NB4 (cell line): ENCODE results near the gene TMPRSS2.

ENCODE experiments used
- POLR2A ChIP-seq: IDR thresholded peaks from 2 replicates; pipeline ENCODE4 v1.6.1; 2011; ENCODE audit warnings: mild to moderate bottlenecking; ENCODE audit not compliant: insufficient read length; ENCODE audit errors: extremely low read depth
- TF ChIP-seq, protein P1 (sequence below): IDR thresholded peaks from 2 replicates; pipeline ENCODE4 v1.6.1; 2011; ENCODE audit warnings: low read depth, low read length
- TF ChIP-seq, protein P2 (sequence below): IDR thresholded peaks from one replicate; pipeline ENCODE4 v1.5.1; 2012; ENCODE audit warnings: low read depth, low read length

DNA sequence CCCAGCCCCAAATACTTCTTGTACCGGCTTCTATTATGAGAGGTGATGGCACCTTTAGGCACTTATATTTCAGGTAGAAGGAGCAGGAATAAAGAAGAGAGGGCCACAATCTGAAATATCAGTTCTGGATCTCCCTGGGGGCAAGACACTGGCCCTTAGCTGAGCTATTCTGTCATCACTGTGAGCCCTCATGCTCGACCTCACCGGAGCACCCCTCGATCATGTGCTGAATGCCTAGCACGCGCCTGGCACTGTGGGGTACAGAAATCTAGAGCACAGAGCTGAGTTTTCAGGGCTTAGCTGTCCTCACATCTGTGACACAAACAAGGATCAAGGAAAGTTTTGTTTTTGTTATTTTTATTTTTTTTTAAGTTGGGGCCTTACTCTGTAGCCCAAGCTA is 89.6 kb downstream of the TMPRSS2 start:
- TF ChIP-seq, protein P1, sequence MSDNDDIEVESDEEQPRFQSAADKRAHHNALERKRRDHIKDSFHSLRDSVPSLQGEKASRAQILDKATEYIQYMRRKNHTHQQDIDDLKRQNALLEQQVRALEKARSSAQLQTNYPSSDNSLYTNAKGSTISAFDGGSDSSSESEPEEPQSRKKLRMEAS = no peak
- TF ChIP-seq, protein P2, sequence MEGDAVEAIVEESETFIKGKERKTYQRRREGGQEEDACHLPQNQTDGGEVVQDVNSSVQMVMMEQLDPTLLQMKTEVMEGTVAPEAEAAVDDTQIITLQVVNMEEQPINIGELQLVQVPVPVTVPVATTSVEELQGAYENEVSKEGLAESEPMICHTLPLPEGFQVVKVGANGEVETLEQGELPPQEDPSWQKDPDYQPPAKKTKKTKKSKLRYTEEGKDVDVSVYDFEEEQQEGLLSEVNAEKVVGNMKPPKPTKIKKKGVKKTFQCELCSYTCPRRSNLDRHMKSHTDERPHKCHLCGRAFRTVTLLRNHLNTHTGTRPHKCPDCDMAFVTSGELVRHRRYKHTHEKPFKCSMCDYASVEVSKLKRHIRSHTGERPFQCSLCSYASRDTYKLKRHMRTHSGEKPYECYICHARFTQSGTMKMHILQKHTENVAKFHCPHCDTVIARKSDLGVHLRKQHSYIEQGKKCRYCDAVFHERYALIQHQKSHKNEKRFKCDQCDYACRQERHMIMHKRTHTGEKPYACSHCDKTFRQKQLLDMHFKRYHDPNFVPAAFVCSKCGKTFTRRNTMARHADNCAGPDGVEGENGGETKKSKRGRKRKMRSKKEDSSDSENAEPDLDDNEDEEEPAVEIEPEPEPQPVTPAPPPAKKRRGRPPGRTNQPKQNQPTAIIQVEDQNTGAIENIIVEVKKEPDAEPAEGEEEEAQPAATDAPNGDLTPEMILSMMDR = no peak
- TF ChIP-seq POLR2A = no peak
